WTC11 (cell line): ENCODE results near the gene SH3TC2. TPM values are rescaled to one million over a fixed set of nuclear protein-coding genes. Genes with fewer than 3 reads are reported as not detected.
A peak's percentile ranks its signal among the peaks of the same experiment; 100 is the strongest.

Experiments
- ATAC-seq: fragments of 200-7000 bp; cut with Tn5 transposase; 2 replicates; pipeline ENCODE4 v1.10.0; 2021; ENCODE audit warnings: mild to moderate bottlenecking, moderate library complexity
- CTCF ChIA-PET: fragments of 300-600 bp; sonication (Branson Sonifier 250); formaldehyde crosslinking; loops from one replicate; lab custom pipeline; 2021; ENCODE audit warnings: antibody characterized with exemption; lab: Charles Lee
- POLR2A ChIA-PET: fragments of 350-600 bp; sonication (Branson Sonifier 250); formaldehyde crosslinking; loops from one replicate; lab custom pipeline; 2021; ENCODE audit warnings: antibody characterized with exemption; lab: Charles Lee
- DNase-seq: peaks from one replicate; pipeline ENCODE4 v3.0.0; 2021; ENCODE audit warnings: low spot score
- H3K27ac Mint-ChIP-seq: 2 replicates; pipeline ENCODE4 v1.8.0; 2021; ENCODE audit warnings: mixed read lengths
- H3K27me3 Mint-ChIP-seq: 2 replicates; pipeline ENCODE4 v1.8.0; 2021; ENCODE audit warnings: low read depth, mild to moderate bottlenecking, moderate library complexity, mixed read lengths
- H3K36me3 Mint-ChIP-seq: 2 replicates; pipeline ENCODE4 v1.8.0; 2021; ENCODE audit warnings: mixed read lengths
- H3K4me1 Mint-ChIP-seq: 2 replicates; pipeline ENCODE4 v1.8.0; 2022; ENCODE audit warnings: mixed read lengths
- H3K4me3 Mint-ChIP-seq: 2 replicates; pipeline ENCODE4 v1.8.0; 2021; ENCODE audit warnings: mild to moderate bottlenecking, moderate library complexity, mixed read lengths
- H3K9me3 Mint-ChIP-seq: 2 replicates; pipeline ENCODE4 v1.8.0; 2021; ENCODE audit warnings: mixed read lengths
- CBFB ChIP-seq: sonication (generic); formaldehyde crosslinking; IDR thresholded peaks from 2 replicates; pipeline ENCODE4 v1.8.1; 2022; ENCODE audit warnings: mild to moderate bottlenecking, low read depth, missing genetic modification reagents
- CREB1 ChIP-seq: sonication (generic); formaldehyde crosslinking; IDR thresholded peaks from 2 replicates; pipeline ENCODE4 v1.8.0; 2023; ENCODE audit warnings: mild to moderate bottlenecking, missing genetic modification reagents
- ETV6 ChIP-seq: sonication (generic); formaldehyde crosslinking; IDR thresholded peaks from 2 replicates; pipeline ENCODE4 v1.8.1; 2022; ENCODE audit warnings: mild to moderate bottlenecking, missing genetic modification reagents
- GTF2I ChIP-seq: fragments of 250-450 bp; sonication (Bioruptor Pico); conservative IDR thresholded peaks from 2 replicates; pipeline ENCODE4 v1.4.0; 2021; ENCODE audit warnings: mild to moderate bottlenecking
- JAZF1 ChIP-seq: fragments of 250-450 bp; sonication (Bioruptor Pico); IDR thresholded peaks from 2 replicates; pipeline ENCODE4 v1.9.0; 2021; ENCODE audit warnings: moderate library complexity, mild to moderate bottlenecking, inconsistent platforms
- KAT7 ChIP-seq: sonication (generic); formaldehyde crosslinking; IDR thresholded peaks from 2 replicates; pipeline ENCODE4 v1.8.1; 2023; ENCODE audit warnings: missing genetic modification reagents, mild to moderate bottlenecking, borderline replicate concordance
- OVOL2 ChIP-seq: fragments of 250-450 bp; sonication (Bioruptor Pico); IDR thresholded peaks from 2 replicates; pipeline ENCODE4 v1.9.0; 2021; ENCODE audit warnings: mild to moderate bottlenecking, borderline replicate concordance
- PRRX2 ChIP-seq: fragments of 250-450 bp; sonication (Bioruptor Pico); IDR thresholded peaks from 2 replicates; pipeline ENCODE4 v1.8.0; 2021; ENCODE audit warnings: mild to moderate bottlenecking
- ZBTB21 ChIP-seq: sonication (generic); formaldehyde crosslinking; IDR thresholded peaks from 2 replicates; pipeline ENCODE4 v1.8.1; 2023; ENCODE audit warnings: mild to moderate bottlenecking, missing genetic modification reagents, borderline replicate concordance
- ZNF138 ChIP-seq: sonication (generic); formaldehyde crosslinking; conservative IDR thresholded peaks from 2 replicates; pipeline ENCODE4 v1.8.1; 2022; ENCODE audit warnings: mild to moderate bottlenecking, moderate library complexity, missing genetic modification reagents
- total RNA-seq: library from RNA; stranded (reverse); gene quantifications from 3 replicates; pipeline ENCODE4 v1.2.3, GENCODE V29; 2021
- TF ChIP-seq, protein P1 (sequence below): sonication (generic); formaldehyde crosslinking; IDR thresholded peaks from 2 replicates; pipeline ENCODE4 v1.8.0; 2022; ENCODE audit warnings: mild to moderate bottlenecking, missing genetic modification reagents
- TF ChIP-seq, protein P2 (sequence below): sonication (generic); formaldehyde crosslinking; IDR thresholded peaks from 2 replicates; pipeline ENCODE4 v1.8.0; 2022; ENCODE audit warnings: mild to moderate bottlenecking, missing genetic modification reagents
- TF ChIP-seq, protein P3 (sequence below): sonication (generic); formaldehyde crosslinking; IDR thresholded peaks from 2 replicates; pipeline ENCODE4 v1.8.0; 2023; ENCODE audit warnings: missing genetic modification reagents
- TF ChIP-seq, protein P4 (sequence below): fragments of 250-450 bp; sonication (Bioruptor Pico); IDR thresholded peaks from 2 replicates; pipeline ENCODE4 v2.1.2; 2022; ENCODE audit warnings: mild to moderate bottlenecking, moderate library complexity
- TF ChIP-seq, protein P5 (sequence below): fragments of 200-600 bp; IDR thresholded peaks from 2 replicates; pipeline ENCODE4 v1.8.0; 2022; ENCODE audit warnings: antibody characterized with exemption
- TF ChIP-seq, protein P6 (sequence below): sonication (generic); formaldehyde crosslinking; conservative IDR thresholded peaks from 2 replicates; pipeline ENCODE4 v1.8.1; 2023; ENCODE audit warnings: mild to moderate bottlenecking, low read depth, missing genetic modification reagents, moderate library complexity
- TF ChIP-seq, protein P7 (sequence below): sonication (generic); formaldehyde crosslinking; IDR thresholded peaks from 2 replicates; pipeline ENCODE4 v1.8.1; 2023; ENCODE audit warnings: mild to moderate bottlenecking, missing genetic modification reagents, moderate library complexity
- TF ChIP-seq, protein P8 (sequence below): sonication (generic); formaldehyde crosslinking; IDR thresholded peaks from 2 replicates; pipeline ENCODE4 v1.8.1; 2023; ENCODE audit warnings: mild to moderate bottlenecking, missing genetic modification reagents, moderate library complexity
- TF ChIP-seq, protein P9 (sequence below): sonication (generic); formaldehyde crosslinking; IDR thresholded peaks from 2 replicates; pipeline ENCODE4 v1.8.1; 2023; ENCODE audit warnings: mild to moderate bottlenecking, missing genetic modification reagents
- TF ChIP-seq, protein P10 (sequence below): sonication (generic); formaldehyde crosslinking; IDR thresholded peaks from 2 replicates; pipeline ENCODE4 v1.8.1; 2023; ENCODE audit warnings: mild to moderate bottlenecking, missing genetic modification reagents
- TF ChIP-seq, protein P11 (sequence below): sonication (generic); formaldehyde crosslinking; IDR thresholded peaks from 2 replicates; pipeline ENCODE4 v1.8.0; 2022; ENCODE audit warnings: mild to moderate bottlenecking, missing genetic modification reagents

Gene SH3TC2
- total RNA-seq, 1 experiment from 2014 or later, result 0.61 TPM

DNA sequence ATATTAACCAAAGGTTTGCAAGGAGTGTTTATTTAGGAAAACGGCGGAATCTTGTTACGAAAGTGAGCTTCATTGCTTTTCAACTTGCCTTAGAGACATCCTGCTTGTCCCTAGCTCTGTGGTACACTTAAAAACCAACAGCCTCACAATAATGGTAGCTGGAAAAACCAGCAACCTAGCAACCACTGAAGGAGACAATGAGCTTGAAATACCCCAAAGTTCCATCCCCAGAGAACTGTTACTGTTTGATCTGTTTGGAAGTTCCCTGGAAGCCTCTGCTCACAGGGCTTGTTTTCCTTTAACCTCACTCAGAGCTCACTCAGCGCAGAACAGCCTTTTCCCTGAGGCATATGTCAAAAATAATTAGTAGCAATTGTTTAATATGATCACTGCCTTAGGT lies 43.2 kb downstream of the SH3TC2 start:
- no peaks in the 10 kb centered on the region for H3K36me3 Mint-ChIP-seq
- H3K4me1 Mint-ChIP-seq, result peaks cover 16% of the 10 kb centered on the region
- TF ChIP-seq, protein P1, sequence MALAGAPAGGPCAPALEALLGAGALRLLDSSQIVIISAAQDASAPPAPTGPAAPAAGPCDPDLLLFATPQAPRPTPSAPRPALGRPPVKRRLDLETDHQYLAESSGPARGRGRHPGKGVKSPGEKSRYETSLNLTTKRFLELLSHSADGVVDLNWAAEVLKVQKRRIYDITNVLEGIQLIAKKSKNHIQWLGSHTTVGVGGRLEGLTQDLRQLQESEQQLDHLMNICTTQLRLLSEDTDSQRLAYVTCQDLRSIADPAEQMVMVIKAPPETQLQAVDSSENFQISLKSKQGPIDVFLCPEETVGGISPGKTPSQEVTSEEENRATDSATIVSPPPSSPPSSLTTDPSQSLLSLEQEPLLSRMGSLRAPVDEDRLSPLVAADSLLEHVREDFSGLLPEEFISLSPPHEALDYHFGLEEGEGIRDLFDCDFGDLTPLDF (CRISPR knock-in tag), result no peak
- TF ChIP-seq, protein P2, sequence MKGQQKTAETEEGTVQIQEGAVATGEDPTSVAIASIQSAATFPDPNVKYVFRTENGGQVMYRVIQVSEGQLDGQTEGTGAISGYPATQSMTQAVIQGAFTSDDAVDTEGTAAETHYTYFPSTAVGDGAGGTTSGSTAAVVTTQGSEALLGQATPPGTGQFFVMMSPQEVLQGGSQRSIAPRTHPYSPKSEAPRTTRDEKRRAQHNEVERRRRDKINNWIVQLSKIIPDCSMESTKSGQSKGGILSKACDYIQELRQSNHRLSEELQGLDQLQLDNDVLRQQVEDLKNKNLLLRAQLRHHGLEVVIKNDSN (CRISPR knock-in tag), result no peak
- no peak for TF ChIP-seq KAT7 (CRISPR knock-in tag)
- no peak for TF ChIP-seq JAZF1
- TF ChIP-seq ZBTB21 (CRISPR knock-in tag), result no peak
- TF ChIP-seq, protein P3, sequence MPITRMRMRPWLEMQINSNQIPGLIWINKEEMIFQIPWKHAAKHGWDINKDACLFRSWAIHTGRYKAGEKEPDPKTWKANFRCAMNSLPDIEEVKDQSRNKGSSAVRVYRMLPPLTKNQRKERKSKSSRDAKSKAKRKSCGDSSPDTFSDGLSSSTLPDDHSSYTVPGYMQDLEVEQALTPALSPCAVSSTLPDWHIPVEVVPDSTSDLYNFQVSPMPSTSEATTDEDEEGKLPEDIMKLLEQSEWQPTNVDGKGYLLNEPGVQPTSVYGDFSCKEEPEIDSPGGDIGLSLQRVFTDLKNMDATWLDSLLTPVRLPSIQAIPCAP (CRISPR knock-in tag), result no peak
- TF ChIP-seq ZNF138, result no peak
- TF ChIP-seq CBFB (CRISPR knock-in tag), result no peak
- TF ChIP-seq, protein P4, sequence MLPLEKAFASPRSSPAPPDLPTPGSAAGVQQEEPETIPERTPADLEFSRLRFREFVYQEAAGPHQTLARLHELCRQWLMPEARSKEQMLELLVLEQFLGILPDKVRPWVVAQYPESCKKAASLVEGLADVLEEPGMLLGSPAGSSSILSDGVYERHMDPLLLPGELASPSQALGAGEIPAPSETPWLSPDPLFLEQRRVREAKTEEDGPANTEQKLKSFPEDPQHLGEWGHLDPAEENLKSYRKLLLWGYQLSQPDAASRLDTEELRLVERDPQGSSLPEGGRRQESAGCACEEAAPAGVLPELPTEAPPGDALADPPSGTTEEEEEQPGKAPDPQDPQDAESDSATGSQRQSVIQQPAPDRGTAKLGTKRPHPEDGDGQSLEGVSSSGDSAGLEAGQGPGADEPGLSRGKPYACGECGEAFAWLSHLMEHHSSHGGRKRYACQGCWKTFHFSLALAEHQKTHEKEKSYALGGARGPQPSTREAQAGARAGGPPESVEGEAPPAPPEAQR, result no peak
- no peak for TF ChIP-seq OVOL2 (CRISPR knock-in tag)
- TF ChIP-seq, protein P5, sequence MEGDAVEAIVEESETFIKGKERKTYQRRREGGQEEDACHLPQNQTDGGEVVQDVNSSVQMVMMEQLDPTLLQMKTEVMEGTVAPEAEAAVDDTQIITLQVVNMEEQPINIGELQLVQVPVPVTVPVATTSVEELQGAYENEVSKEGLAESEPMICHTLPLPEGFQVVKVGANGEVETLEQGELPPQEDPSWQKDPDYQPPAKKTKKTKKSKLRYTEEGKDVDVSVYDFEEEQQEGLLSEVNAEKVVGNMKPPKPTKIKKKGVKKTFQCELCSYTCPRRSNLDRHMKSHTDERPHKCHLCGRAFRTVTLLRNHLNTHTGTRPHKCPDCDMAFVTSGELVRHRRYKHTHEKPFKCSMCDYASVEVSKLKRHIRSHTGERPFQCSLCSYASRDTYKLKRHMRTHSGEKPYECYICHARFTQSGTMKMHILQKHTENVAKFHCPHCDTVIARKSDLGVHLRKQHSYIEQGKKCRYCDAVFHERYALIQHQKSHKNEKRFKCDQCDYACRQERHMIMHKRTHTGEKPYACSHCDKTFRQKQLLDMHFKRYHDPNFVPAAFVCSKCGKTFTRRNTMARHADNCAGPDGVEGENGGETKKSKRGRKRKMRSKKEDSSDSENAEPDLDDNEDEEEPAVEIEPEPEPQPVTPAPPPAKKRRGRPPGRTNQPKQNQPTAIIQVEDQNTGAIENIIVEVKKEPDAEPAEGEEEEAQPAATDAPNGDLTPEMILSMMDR, result no peak
- TF ChIP-seq PRRX2, result no peak
- CTCF ChIA-PET, result interaction anchor here (0.8 to 3.1 kb wide), 8 partner anchors 16 to 289 kb away, joined by 3 to 15 read pairs (median 4); no protein-coding TSS in a partner anchor
- ATAC-seq (no peak), DNase-seq (no peak)
- H3K9me3 Mint-ChIP-seq, result peaks cover 9% of the 10 kb centered on the region; the same call in 1 of the 2 replicates
- POLR2A ChIA-PET, result no interaction called here
- no peaks in the 10 kb centered on the region for H3K27me3 Mint-ChIP-seq
- H3K27ac Mint-ChIP-seq, result no peak overlapping the region
- no peak overlapping the region for H3K4me3 Mint-ChIP-seq

DNA sequence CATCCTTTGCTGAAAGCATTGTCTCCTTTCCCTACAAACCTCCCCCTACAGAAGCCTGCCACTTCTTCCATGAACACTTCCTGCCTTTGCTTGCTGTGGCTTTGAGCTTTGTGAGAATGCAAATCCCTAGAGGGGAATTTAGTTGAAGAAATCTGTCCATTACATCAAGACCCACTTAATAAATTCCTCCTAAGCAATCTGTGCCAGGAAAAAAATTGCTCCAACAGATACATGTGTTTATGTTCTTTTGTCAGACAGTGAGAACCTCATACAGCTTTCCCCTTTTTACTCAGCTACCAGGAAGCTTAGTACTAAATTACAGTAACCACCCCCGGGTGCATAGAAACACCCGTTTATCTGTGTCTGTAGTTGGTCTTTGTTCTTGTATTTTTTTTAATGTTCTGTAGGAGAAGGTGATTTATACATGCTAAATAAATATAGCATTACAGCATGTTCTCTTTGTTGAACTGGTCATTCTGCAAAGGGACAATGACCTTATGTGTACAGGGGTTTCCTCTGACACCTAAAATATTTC lies 43.9 kb downstream of the SH3TC2 start:
- no peaks in the 10 kb centered on the region for H3K27me3 Mint-ChIP-seq
- POLR2A ChIA-PET, result no interaction called here
- H3K36me3 Mint-ChIP-seq, result no peaks in the 10 kb centered on the region
- peaks cover 9% of the 10 kb centered on the region; the same call in 1 of the 2 replicates for H3K9me3 Mint-ChIP-seq
- no peak overlapping the region for H3K27ac Mint-ChIP-seq
- no peak overlapping the region for H3K4me3 Mint-ChIP-seq
- DNase-seq (no peak), ATAC-seq (peak; percentile 51; the same call in 1 of the 2 replicates)
- peaks cover 16% of the 10 kb centered on the region for H3K4me1 Mint-ChIP-seq
- CTCF ChIA-PET, result interaction anchor here (1.0 to 3.1 kb wide), 7 partner anchors 17 to 288 kb away, joined by 3 to 15 read pairs (median 3); no protein-coding TSS in a partner anchor
- TF ChIP-seq, protein P6, sequence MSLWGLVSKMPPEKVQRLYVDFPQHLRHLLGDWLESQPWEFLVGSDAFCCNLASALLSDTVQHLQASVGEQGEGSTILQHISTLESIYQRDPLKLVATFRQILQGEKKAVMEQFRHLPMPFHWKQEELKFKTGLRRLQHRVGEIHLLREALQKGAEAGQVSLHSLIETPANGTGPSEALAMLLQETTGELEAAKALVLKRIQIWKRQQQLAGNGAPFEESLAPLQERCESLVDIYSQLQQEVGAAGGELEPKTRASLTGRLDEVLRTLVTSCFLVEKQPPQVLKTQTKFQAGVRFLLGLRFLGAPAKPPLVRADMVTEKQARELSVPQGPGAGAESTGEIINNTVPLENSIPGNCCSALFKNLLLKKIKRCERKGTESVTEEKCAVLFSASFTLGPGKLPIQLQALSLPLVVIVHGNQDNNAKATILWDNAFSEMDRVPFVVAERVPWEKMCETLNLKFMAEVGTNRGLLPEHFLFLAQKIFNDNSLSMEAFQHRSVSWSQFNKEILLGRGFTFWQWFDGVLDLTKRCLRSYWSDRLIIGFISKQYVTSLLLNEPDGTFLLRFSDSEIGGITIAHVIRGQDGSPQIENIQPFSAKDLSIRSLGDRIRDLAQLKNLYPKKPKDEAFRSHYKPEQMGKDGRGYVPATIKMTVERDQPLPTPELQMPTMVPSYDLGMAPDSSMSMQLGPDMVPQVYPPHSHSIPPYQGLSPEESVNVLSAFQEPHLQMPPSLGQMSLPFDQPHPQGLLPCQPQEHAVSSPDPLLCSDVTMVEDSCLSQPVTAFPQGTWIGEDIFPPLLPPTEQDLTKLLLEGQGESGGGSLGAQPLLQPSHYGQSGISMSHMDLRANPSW (CRISPR knock-in tag), result no peak
- TF ChIP-seq, protein P7, sequence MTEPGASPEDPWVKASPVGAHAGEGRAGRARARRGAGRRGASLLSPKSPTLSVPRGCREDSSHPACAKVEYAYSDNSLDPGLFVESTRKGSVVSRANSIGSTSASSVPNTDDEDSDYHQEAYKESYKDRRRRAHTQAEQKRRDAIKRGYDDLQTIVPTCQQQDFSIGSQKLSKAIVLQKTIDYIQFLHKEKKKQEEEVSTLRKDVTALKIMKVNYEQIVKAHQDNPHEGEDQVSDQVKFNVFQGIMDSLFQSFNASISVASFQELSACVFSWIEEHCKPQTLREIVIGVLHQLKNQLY (CRISPR knock-in tag), result no peak
- TF ChIP-seq, protein P8, sequence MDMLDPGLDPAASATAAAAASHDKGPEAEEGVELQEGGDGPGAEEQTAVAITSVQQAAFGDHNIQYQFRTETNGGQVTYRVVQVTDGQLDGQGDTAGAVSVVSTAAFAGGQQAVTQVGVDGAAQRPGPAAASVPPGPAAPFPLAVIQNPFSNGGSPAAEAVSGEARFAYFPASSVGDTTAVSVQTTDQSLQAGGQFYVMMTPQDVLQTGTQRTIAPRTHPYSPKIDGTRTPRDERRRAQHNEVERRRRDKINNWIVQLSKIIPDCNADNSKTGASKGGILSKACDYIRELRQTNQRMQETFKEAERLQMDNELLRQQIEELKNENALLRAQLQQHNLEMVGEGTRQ (CRISPR knock-in tag), result no peak
- TF ChIP-seq, protein P9, sequence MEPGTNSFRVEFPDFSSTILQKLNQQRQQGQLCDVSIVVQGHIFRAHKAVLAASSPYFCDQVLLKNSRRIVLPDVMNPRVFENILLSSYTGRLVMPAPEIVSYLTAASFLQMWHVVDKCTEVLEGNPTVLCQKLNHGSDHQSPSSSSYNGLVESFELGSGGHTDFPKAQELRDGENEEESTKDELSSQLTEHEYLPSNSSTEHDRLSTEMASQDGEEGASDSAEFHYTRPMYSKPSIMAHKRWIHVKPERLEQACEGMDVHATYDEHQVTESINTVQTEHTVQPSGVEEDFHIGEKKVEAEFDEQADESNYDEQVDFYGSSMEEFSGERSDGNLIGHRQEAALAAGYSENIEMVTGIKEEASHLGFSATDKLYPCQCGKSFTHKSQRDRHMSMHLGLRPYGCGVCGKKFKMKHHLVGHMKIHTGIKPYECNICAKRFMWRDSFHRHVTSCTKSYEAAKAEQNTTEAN (CRISPR knock-in tag), result no peak
- TF ChIP-seq CREB1 (CRISPR knock-in tag), result no peak
- no peak for TF ChIP-seq ETV6 (CRISPR knock-in tag)
- no peak for TF ChIP-seq GTF2I (CRISPR knock-in tag)
- TF ChIP-seq, protein P10, sequence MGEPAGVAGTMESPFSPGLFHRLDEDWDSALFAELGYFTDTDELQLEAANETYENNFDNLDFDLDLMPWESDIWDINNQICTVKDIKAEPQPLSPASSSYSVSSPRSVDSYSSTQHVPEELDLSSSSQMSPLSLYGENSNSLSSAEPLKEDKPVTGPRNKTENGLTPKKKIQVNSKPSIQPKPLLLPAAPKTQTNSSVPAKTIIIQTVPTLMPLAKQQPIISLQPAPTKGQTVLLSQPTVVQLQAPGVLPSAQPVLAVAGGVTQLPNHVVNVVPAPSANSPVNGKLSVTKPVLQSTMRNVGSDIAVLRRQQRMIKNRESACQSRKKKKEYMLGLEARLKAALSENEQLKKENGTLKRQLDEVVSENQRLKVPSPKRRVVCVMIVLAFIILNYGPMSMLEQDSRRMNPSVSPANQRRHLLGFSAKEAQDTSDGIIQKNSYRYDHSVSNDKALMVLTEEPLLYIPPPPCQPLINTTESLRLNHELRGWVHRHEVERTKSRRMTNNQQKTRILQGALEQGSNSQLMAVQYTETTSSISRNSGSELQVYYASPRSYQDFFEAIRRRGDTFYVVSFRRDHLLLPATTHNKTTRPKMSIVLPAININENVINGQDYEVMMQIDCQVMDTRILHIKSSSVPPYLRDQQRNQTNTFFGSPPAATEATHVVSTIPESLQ (CRISPR knock-in tag), result no peak
- TF ChIP-seq, protein P11, sequence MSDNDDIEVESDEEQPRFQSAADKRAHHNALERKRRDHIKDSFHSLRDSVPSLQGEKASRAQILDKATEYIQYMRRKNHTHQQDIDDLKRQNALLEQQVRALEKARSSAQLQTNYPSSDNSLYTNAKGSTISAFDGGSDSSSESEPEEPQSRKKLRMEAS (CRISPR knock-in tag), result no peak
